GM19351 (cell line): ENCODE measurements around the gene PIP4K2C.
A peak's percentile ranks its signal among the peaks of the same experiment; 100 is the strongest.
"Not testable (repeated sequence)": the region's sequence is repeated elsewhere in the genome, so short reads cannot be mapped to it uniquely, and the experiment has no call there.

Source experiments
- ATAC-seq: cut with Tn5 transposase; IDR thresholded peaks from one replicate; pipeline ENCODE4 v1.9.1; 2021; ENCODE audit warnings: mild to moderate bottlenecking, moderate library complexity; ENCODE audit not compliant: unreplicated experiment

The PIP4K2C gene

DNA sequence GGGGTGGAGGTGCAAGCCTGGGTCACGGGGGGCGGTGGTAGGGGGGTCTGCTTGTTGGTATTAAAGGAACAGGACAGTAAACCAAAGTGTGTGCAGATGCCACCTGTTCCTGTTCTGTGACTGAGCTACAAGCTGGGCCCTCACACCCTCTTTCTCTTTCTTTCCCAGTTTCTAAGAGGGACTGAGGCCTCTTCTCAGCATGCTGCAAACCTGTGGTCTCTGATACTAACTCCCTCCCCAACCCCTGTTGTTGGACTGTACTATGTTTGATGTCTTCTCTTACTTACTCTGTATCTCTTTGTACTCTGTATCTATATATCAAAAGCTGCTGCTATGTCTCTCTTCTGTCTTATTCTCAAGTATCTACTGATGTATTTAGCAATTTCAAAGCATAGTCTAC lies 6.9 kb upstream of the PIP4K2C start:
- ATAC-seq, result no peak

- no peak for ATAC-seq
These were observed 6.3 kb upstream of the PIP4K2C start for GRCh38 chr12:57584690-57585089.

DNA sequence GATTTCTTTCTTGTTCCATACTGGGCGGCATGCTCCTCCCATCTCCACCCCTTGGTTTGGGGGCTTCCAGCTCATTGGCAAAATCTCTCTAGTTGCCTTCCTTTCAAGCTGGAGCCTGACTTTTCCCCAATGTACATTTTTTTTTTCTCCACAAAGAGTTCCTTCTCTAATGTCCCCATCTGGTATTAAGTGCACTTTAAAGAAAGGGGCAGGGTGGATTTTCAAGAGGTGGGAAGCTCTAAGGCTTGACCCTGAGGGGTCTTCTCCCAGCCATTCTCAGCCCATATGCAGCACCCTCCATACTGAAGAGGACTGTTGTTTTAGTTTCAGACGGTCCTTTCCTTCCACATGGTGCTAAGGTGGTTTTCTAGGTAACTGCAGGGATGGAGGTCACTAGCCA lies 5.8 kb upstream of the PIP4K2C start:
- ATAC-seq, result no peak

GRCh38 chr12:57586128-57586527 lies 4.9 kb upstream of the PIP4K2C start:
- ATAC-seq, result no peak

DNA sequence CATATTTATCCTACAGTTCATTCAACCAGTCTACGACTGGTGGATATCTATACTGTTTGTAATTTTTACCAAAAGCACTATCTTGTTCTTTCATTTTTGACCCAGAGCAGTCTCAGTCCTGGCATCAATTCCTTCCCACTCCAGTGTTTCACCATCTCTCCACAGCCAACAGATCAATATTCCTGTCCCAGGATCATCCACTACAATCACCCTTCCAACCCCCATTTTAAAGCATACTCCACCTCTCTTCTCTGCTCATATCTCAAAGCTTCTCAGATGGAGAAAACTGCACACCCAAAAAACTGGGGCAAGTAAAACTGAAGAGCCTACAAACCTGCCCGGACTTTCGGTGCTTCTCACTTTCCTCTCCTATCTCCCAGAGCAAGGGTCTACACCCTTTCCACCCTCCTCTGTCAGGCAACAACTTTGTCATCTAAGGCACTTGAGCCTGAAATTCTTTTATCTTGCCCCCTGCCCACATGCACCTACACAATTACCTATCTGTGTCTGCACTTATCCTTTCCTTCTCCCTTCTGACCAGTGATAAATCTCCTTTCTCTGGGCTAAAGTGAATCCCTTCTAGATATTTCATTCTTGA lies 4.1 kb upstream of the PIP4K2C start:
- no peak for ATAC-seq

- not testable (repeated sequence) for ATAC-seq
These were observed 1.9 kb upstream of the PIP4K2C start for GRCh38 chr12:57588951-57589610.

GRCh38 chr12:57590479-57590863 lies 521 bp upstream of the PIP4K2C start:
- ATAC-seq, result peak; percentile 5

GRCh38 chr12:57591782-57592325 lies 862 bp downstream of the PIP4K2C start:
- no peak for ATAC-seq

DNA sequence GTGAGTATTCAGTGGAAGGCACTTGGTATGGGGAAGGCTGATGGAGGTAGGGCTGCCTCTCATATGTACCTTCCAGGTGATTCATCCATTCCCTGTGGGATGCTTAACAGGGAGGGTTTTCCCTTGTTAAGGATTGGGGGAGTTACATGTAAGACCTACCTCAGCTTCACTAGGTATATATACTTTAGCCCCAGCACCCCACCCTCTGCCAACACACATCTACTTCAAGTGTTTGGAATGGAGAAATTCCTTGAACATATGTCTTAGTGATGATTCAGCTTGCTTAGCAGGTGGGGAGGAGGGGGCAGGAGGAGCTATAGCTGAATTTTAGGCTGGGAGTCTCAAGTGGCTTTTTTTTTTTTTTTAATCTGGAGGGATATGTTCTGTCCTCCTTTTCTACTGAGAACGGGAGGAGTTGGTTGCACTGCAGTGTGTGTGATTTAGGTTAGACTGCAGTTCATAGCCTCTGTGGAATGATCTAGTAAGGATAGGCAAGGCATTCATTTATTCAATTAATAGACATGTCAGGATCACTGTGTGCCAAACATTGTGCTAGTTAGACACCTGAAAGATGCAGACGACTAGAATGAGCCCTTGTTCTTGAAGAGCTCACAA lies 1.7 kb downstream of the PIP4K2C start:
- no peak for ATAC-seq

GRCh38 chr12:57593187-57593586 lies 2.2 kb downstream of the PIP4K2C start:
- no peak for ATAC-seq

- no peak for ATAC-seq
These were observed 9.4 kb downstream of the PIP4K2C start for GRCh38 chr12:57600395-57600794.

GRCh38 chr12:57602544-57602943 lies 11.6 kb downstream of the PIP4K2C start:
- ATAC-seq, result no peak

- no peak for ATAC-seq
These were observed 12.3 kb downstream of the PIP4K2C start for GRCh38 chr12:57603324-57603723.

DNA sequence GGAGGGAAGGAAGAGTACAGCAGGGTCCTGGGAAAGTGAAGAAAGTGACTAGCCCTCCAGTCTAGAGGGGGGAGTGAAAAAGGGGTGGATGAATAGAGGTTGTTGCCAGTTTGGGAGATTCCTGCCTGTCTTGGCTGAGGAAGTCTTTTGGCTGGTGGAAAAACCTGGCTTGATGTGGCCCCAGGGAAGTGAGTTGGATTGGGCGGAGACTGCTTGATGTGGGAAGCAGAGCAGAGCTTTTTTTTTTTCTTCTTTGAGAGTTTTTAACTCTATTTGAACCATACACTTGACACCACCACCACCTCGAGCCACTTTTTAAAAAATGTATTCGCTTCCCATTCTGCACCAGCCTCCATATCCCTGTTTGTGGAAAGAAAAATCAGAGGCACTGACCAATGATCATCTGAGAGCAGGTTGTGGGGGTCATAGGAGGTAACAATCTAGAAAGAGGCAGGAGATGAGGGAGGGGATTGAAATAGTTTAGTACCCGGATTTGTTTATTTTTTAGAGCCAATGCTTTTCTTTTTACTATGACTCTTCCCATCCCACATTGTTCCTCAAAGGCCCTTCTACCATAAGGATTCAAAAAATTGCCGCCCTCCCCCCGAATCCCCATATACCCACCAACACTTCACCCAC lies 12.9 kb downstream of the PIP4K2C start:
- no peak for ATAC-seq

DNA sequence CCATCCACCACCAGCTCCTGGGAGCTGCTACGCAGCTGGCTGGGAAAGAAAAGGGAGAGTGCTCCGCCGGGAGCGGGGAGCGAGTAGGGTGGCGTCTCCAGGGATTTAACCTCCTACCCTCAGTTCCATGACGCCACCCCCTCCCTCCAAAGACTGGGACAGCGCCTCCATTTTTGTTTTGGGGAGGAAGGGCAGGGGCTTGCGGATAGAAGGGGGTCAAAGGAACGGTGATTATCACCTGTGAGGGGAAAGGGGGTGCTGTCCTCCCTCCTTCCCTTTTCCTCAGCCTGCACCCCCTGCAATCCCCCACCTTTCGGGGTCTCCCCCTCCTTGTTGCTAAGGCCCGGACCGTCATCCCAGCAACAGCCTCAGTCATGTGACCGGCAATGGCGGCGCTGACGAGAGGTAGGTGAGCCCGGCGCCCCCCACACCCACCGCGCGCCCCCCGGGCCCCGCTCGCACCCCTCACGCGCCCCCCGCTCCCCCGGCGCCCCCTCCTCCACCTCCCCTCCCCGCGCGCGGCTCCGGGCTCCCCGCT lies 13.5 kb downstream of the PIP4K2C start, which contains the start of gene DTX3:
DTX3 (plus strand) TSS at position 371 of the 538 bp plus-strand sequence. CDS start 1,694 bp downstream, outside the sequence.
- peak; percentile 84 for ATAC-seq

GRCh38 chr12:57604992-57605810 lies 14.2 kb downstream of the PIP4K2C start:
- peak; percentile 34 for ATAC-seq

- no peak for ATAC-seq
These were observed 14.9 kb downstream of the PIP4K2C start for GRCh38 chr12:57605811-57606311.

DNA sequence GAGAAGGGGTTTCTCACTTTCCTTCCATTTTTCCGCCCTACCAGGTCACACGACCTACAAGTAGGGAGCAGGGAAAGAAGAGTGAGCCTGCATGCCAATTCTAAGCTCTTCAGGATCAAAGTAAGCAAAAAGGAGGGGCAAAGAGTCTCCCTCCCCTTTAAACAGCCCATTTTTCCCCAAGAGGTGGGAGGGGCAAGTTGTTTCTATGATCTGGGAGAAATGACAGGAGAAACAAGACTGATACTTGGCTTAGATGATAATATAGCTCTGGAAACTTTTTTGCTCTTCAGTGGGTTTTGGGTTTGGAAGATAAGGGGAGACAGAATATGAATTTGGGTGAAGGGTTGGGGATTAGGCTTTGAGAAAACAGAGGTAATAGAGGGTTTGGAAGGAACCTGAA lies 15.4 kb downstream of the PIP4K2C start:
- ATAC-seq, result no peak

GRCh38 chr12:57606821-57607220 lies 15.8 kb downstream of the PIP4K2C start:
- no peak for ATAC-seq

DNA sequence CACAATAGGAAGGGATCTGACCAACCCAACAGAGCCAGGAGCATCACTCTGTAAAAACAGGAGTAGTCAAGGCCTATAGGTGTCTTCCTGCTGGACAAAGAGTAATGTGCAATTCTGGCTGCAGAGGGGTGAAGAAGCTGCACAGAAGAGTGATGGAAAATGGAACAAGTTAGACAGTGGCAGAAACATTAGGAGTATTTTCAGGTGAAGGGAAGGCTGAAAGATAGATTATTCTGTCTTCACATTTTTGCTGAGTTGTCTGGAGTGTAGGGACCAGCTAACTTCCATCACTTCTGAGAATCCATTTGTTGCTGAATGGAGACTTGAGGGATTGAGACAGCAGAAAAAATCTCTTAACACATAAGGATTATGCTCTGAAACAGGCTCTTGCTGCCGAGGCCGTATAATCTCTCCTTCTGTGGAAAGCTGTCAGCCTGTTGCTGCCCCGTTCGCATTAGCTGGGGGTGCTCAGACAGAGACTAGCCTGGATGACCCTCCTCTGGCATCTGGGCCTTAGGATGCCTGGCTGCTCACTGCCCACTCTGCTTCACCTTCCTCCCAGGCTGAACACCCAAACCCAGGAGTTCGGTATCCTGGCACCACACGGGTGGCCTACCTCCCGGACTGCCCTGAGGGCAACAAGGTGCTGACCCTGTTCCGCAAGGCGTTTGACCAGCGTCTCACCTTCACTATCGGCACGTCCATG lies 17.1 kb downstream of the PIP4K2C start:
- ATAC-seq, result no peak
